B cell (primary cell): ENCODE data around the gene DENND4C. TPM values are rescaled to one million over a fixed set of nuclear protein-coding genes. Genes with fewer than 3 reads are reported as not detected.

Source experiments
- ATAC-seq: fragments of 200-7000 bp; cut with Tn5 transposase; one replicate; pipeline ENCODE4 v1.10.0; 2021; ENCODE audit warnings: low read depth, mild to moderate bottlenecking, moderate number of reproducible peaks, moderate library complexity
- CTCF ChIA-PET: fragments of 350-600 bp; sonication (Branson Sonifier 250); formaldehyde crosslinking; loops from one replicate; lab custom pipeline; 2021; ENCODE audit warnings: antibody characterized with exemption, inconsistent platforms; lab: Charles Lee
- POLR2A ChIA-PET: fragments of 350-600 bp; sonication (Branson Sonifier 250); formaldehyde crosslinking; loops from one replicate; lab custom pipeline; 2021; ENCODE audit warnings: antibody characterized with exemption; lab: Charles Lee
- DNase-seq: peaks from one replicate; pipeline ENCODE4 v3.0.0; 2013
- H2AFZ ChIP-seq: 2 replicates; pipeline ENCODE4 v1.6.1; 2012; ENCODE audit warnings: mild to moderate bottlenecking, low read depth, low read length; ENCODE audit not compliant: insufficient read depth, poor library complexity, severe bottlenecking
- H3K27ac ChIP-seq, 2 donors: 1 replicate in 1 of 2; 2 replicates in 1 of 2; pipeline ENCODE4 v1.5.1; 2012 to 2013; ENCODE audit warnings: low read length in 2 of 2, mild to moderate bottlenecking in 2 of 2, moderate library complexity in 1 of 2
- H3K27me3 ChIP-seq, 4 experiments: fragments of 200-600 bp in 1 of 4; sonication (generic) in 1 of 4; replicated peaks in 1 of 4; 1 replicate in 2 of 4; 2 replicates in 2 of 4; pipeline versions ENCODE4 v1.6.1 to v1.7.0; 2013 to 2016; ENCODE audit warnings: low read length in 3 of 4, mild to moderate bottlenecking in 2 of 4, mixed read lengths in 1 of 4, moderate library complexity in 1 of 4; ENCODE audit not compliant: insufficient read depth in 4 of 4, control insufficient read depth in 3 of 4; ENCODE audit errors: control extremely low read depth in 1 of 4
- H3K36me3 ChIP-seq, 2 experiments: replicated peaks in 1 of 2; 1 replicate in 1 of 2; 2 replicates in 1 of 2; pipeline versions ENCODE4 v1.6.1 to v1.7.1; 2013; ENCODE audit warnings: low read length in 1 of 2; ENCODE audit not compliant: insufficient read depth in 2 of 2, control insufficient read depth in 1 of 2; ENCODE audit errors: control extremely low read depth in 1 of 2, extremely low read depth in 1 of 2
- H3K4me1 ChIP-seq, 2 donors: fragments of 200-600 bp in 1 of 2; sonication (generic) in 1 of 2; 1 replicate in 1 of 2; 2 replicates in 1 of 2; pipeline versions ENCODE4 v1.5.1 to v1.6.1; 2013 to 2017; ENCODE audit warnings: low read length in 2 of 2; ENCODE audit not compliant: control insufficient read depth in 2 of 2, insufficient read depth in 2 of 2
- H3K4me2 ChIP-seq: replicated peaks from 2 replicates; pipeline ENCODE3; 2012; ENCODE audit warnings: mild to moderate bottlenecking, low read depth, low read length; ENCODE audit not compliant: poor library complexity, severe bottlenecking
- H3K4me3 ChIP-seq, 5 experiments: fragments of 200-600 bp in 1 of 5; sonication (generic) in 1 of 5; 1 replicate in 3 of 5; 2 replicates in 2 of 5; pipeline versions ENCODE4 v1.5.1 to v1.7.0; 2011 to 2016; ENCODE audit warnings: low read length in 4 of 5, mild to moderate bottlenecking in 4 of 5, low read depth in 2 of 5, control low read depth in 1 of 5, moderate library complexity in 1 of 5; ENCODE audit not compliant: insufficient read depth in 1 of 5; ENCODE audit errors: control extremely low read depth in 1 of 5, extremely low read depth in 1 of 5
- H3K79me2 ChIP-seq: fragments of 200-600 bp; sonication (generic); one replicate; pipeline ENCODE4 v1.6.0; 2016; ENCODE audit warnings: low read length; ENCODE audit not compliant: control insufficient read depth, insufficient read depth
- H3K9ac ChIP-seq: fragments of 200-600 bp; sonication (generic); 2 replicates; pipeline ENCODE4 v1.6.1; 2017; ENCODE audit warnings: mild to moderate bottlenecking, low read length, moderate library complexity
- H3K9me3 ChIP-seq, 3 donors: one replicate each; pipeline versions ENCODE4 v1.6.1 to v1.7.1; 2013; ENCODE audit warnings: low read length in 2 of 3; ENCODE audit not compliant: control insufficient read depth in 2 of 3, insufficient read depth in 1 of 3; ENCODE audit errors: control extremely low read depth in 1 of 3
- H4K20me1 ChIP-seq: 2 replicates; pipeline ENCODE4 v1.6.0; 2012; ENCODE audit warnings: mild to moderate bottlenecking, low read length; ENCODE audit not compliant: insufficient read depth, control insufficient read depth, poor library complexity, severe bottlenecking
- H3K27ac Mint-ChIP-seq: one replicate; pipeline ENCODE4 v1.8.0; 2021; ENCODE audit warnings: mixed read lengths
- H3K27me3 Mint-ChIP-seq: one replicate; pipeline ENCODE4 v1.8.0; 2021; ENCODE audit warnings: mixed read lengths
- H3K4me1 Mint-ChIP-seq: one replicate; pipeline ENCODE4 v1.8.0; 2021; ENCODE audit warnings: mixed read lengths
- H3K4me3 Mint-ChIP-seq: one replicate; pipeline ENCODE4 v1.8.0; 2021; ENCODE audit warnings: mixed read lengths
- H3K9me3 Mint-ChIP-seq: one replicate; pipeline ENCODE4 v1.8.0; 2022; ENCODE audit warnings: mixed read lengths; ENCODE audit not compliant: insufficient read depth
- EZH2 ChIP-seq: IDR thresholded peaks from 2 replicates; pipeline ENCODE4 v1.6.1; 2012; ENCODE audit warnings: borderline replicate concordance, low read depth, mild to moderate bottlenecking, moderate library complexity, low read length; ENCODE audit not compliant: insufficient read depth, poor library complexity, severe bottlenecking
- WGBS: methylation state at CpG from one replicate; pipeline ENCODE4 v1.1.5; 2013; ENCODE audit warnings: missing lambda C conversion rate; ENCODE audit not compliant: insufficient coverage; 5-methylcytosine and 5-hydroxymethylcytosine counted together
- intact Hi-C: fragments of 100-400 bp; cut with micrococcal nuclease; formaldehyde crosslinking; loops from one replicate; pipeline ENCODE4 v1.10.0; 2022
- polyA plus RNA-seq: library from polyadenylated mRNA; depleted of rRNA; stranded (reverse); fragments of >200 nt; gene quantifications from 2 replicates; pipeline ENCODE4 v1.2.3, GENCODE V29; 2012
- total RNA-seq, 2 donors: library from RNA; stranded (reverse); fragments of 120-200 nt in 1 of 2; gene quantifications; 1 replicate in 1 of 2; 2 replicates in 1 of 2; pipeline versions ENCODE4 v1.2.3 to v1.2.4, GENCODE V29; 2013 to 2022
- TF ChIP-seq, protein P1 (sequence below): fragments of 200-600 bp; IDR thresholded peaks from one replicate; pipeline ENCODE4 v1.8.0; 2022; ENCODE audit warnings: antibody characterized with exemption, mild to moderate bottlenecking

Gene DENND4C
- total and polyA plus RNA-seq, 2 donors (not counting 1 experiment from before 2014, with no cell fraction given), result 9.9 to 52.4 TPM

DNA sequence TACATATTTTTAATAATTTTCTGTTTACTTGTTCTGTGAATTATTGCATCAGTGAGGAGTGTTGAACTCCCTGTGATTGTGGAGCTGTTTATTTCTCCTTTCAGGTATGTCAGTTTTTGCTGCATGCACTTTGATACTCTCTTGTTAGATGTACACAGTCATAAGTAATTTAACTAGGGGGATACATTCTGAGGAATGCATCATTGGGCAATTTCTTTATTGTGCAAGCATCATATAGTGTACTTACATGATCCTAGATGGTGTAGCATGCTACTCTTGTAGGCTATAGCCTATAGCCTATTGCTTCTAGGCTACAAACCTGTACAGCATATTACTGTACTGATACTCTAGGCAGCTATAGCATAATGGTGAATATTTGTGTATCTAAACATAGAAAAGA, 9.5 kb downstream of the DENND4C start:
- Mint-ChIP-seq H3K9me3 (no peaks in the 10 kb centered on the region), H3K27me3 (no peaks in the 10 kb centered on the region), H3K4me3 (no peak overlapping the region), H3K4me1 (peaks cover 17% of the 10 kb centered on the region), H3K27ac (no peak overlapping the region)
- peaks cover 60% of the 10 kb centered on the region for H4K20me1 ChIP-seq
- no peaks in the 10 kb centered on the region for H3K9me3 ChIP-seq
- H3K9ac ChIP-seq, result no peak overlapping the region
- no peak overlapping the region for H3K4me2 ChIP-seq
- no peak overlapping the region for H3K27ac ChIP-seq
- CTCF ChIA-PET, result interaction anchor here (0.6 kb wide), 1 partner anchor 8 kb away, joined by 4 read pairs; no protein-coding TSS in a partner anchor
- TF ChIP-seq, protein P1, sequence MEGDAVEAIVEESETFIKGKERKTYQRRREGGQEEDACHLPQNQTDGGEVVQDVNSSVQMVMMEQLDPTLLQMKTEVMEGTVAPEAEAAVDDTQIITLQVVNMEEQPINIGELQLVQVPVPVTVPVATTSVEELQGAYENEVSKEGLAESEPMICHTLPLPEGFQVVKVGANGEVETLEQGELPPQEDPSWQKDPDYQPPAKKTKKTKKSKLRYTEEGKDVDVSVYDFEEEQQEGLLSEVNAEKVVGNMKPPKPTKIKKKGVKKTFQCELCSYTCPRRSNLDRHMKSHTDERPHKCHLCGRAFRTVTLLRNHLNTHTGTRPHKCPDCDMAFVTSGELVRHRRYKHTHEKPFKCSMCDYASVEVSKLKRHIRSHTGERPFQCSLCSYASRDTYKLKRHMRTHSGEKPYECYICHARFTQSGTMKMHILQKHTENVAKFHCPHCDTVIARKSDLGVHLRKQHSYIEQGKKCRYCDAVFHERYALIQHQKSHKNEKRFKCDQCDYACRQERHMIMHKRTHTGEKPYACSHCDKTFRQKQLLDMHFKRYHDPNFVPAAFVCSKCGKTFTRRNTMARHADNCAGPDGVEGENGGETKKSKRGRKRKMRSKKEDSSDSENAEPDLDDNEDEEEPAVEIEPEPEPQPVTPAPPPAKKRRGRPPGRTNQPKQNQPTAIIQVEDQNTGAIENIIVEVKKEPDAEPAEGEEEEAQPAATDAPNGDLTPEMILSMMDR, result no peak
- no peak for TF ChIP-seq EZH2
- POLR2A ChIA-PET, result no interaction called here
- DNase-seq (no peak), ATAC-seq (no peak)
- peaks cover 0 to 5% of the 10 kb centered on the region in 2 experiments for H3K36me3 ChIP-seq
- H2AFZ ChIP-seq, result no peak overlapping the region
- no peaks in the 10 kb centered on the region for H3K4me1 ChIP-seq
- H3K27me3 ChIP-seq, result no peaks in the 10 kb centered on the region
- no peak overlapping the region for H3K4me3 ChIP-seq
- intact Hi-C loops, result no loop called here
- H3K79me2 ChIP-seq, result peaks cover 94% of the 10 kb centered on the region

GRCh38 chr9:19241728-19242127, 11.2 kb downstream of the DENND4C start:
- WGBS, result no CpG with 5 or more reads among the region's 6 CpGs
- peaks cover 0 to 5% of the 10 kb centered on the region in 2 experiments for H3K36me3 ChIP-seq
- peaks cover 44% of the 10 kb centered on the region for H4K20me1 ChIP-seq
- Mint-ChIP-seq H3K4me1 (peaks cover 14% of the 10 kb centered on the region), H3K27me3 (no peaks in the 10 kb centered on the region), H3K9me3 (no peaks in the 10 kb centered on the region), H3K27ac (no peak overlapping the region), H3K4me3 (no peak overlapping the region)
- no peak overlapping the region for H3K4me3 ChIP-seq
- no peaks in the 10 kb centered on the region for H3K27me3 ChIP-seq
- H3K79me2 ChIP-seq, result peaks cover 94% of the 10 kb centered on the region
- no peaks in the 10 kb centered on the region for H3K4me1 ChIP-seq
- no peak for DNase-seq
- H3K9me3 ChIP-seq, result no peaks in the 10 kb centered on the region
- no peak overlapping the region for H2AFZ ChIP-seq
- intact Hi-C loops, result no loop called here
- no peak for TF ChIP-seq EZH2
- TF ChIP-seq, protein P1, result no peak
- ChIA-PET CTCF (interaction anchor here (0.6 to 1.1 kb wide), 2 partner anchors 11 to 223 kb away, joined by 3 to 4 read pairs; no protein-coding TSS in a partner anchor), POLR2A (no interaction called here)
- ATAC-seq, result no peak
- no peak overlapping the region for H3K27ac ChIP-seq
- no peak overlapping the region for H3K9ac ChIP-seq
- H3K4me2 ChIP-seq, result no peak overlapping the region
